HEK293T (cell line): ENCODE measurements around the gene PRR7.

Source experiments
- CTCF ChIA-PET: fragments of 350-600 bp; formaldehyde crosslinking; extraction: SDS; loops from one replicate; lab custom pipeline; 2021; ENCODE audit warnings: antibody characterized with exemption, inconsistent platforms; lab: Yijun Ruan, JAX
- POLR2A ChIA-PET: fragments of 350-600 bp; formaldehyde crosslinking; extraction: SDS; loops from one replicate; lab custom pipeline; 2020; ENCODE audit warnings: antibody characterized with exemption, inconsistent platforms; lab: Yijun Ruan, JAX
- DNase-seq: peaks from one replicate; pipeline ENCODE4 v3.0.0; 2012; ENCODE audit warnings: mixed read lengths; ENCODE audit errors: extremely low spot score
- ARNT ChIP-seq: fragments of 450-650 bp; IDR thresholded peaks from 2 replicates; pipeline ENCODE4 v1.6.1; 2017; ENCODE audit warnings: mild to moderate bottlenecking
- BHLHE40 ChIP-seq: fragments of 450-650 bp; IDR thresholded peaks from 2 replicates; pipeline ENCODE4 v1.6.1; 2016; ENCODE audit warnings: mild to moderate bottlenecking, moderate library complexity, borderline replicate concordance
- CTBP1 ChIP-seq: fragments of 450-650 bp; IDR thresholded peaks from 2 replicates; pipeline ENCODE4 v1.6.1; 2016; ENCODE audit warnings: borderline replicate concordance
- ELF4 ChIP-seq: fragments of 450-650 bp; IDR thresholded peaks from 2 replicates; pipeline ENCODE4 v1.6.1; 2017; ENCODE audit warnings: antibody characterized with exemption
- FOXA1 ChIP-seq: fragments of 450-650 bp; IDR thresholded peaks from 2 replicates; pipeline ENCODE4 v1.6.1; 2016; ENCODE audit warnings: mild to moderate bottlenecking
- FOXK2 ChIP-seq: fragments of 450-650 bp; IDR thresholded peaks from 2 replicates; pipeline ENCODE4 v1.6.1; 2016; ENCODE audit warnings: mild to moderate bottlenecking
- FOXM1 ChIP-seq: fragments of 450-650 bp; IDR thresholded peaks from 2 replicates; pipeline ENCODE4 v1.6.1; 2017; ENCODE audit warnings: mild to moderate bottlenecking, borderline replicate concordance
- HDGF ChIP-seq: fragments of 450-650 bp; IDR thresholded peaks from 2 replicates; pipeline ENCODE4 v1.6.1; 2017; ENCODE audit warnings: antibody characterized with exemption, borderline replicate concordance
- L3MBTL2 ChIP-seq: fragments of 450-650 bp; conservative IDR thresholded peaks from 2 replicates; pipeline ENCODE4 v1.6.1; 2016; ENCODE audit warnings: mild to moderate bottlenecking
- LEF1 ChIP-seq: fragments of 450-650 bp; IDR thresholded peaks from 2 replicates; pipeline ENCODE4 v1.6.1; 2017; ENCODE audit warnings: mild to moderate bottlenecking, borderline replicate concordance
- NFRKB ChIP-seq: fragments of 450-650 bp; IDR thresholded peaks from 2 replicates; pipeline ENCODE4 v1.6.1; 2016; ENCODE audit warnings: mild to moderate bottlenecking, moderate library complexity
- SP1 ChIP-seq: fragments of 450-650 bp; IDR thresholded peaks from 2 replicates; pipeline ENCODE4 v1.6.1; 2017
- SUZ12 ChIP-seq: fragments of 450-650 bp; IDR thresholded peaks from 2 replicates; pipeline ENCODE4 v1.6.1; 2016; ENCODE audit warnings: mild to moderate bottlenecking
- TARDBP ChIP-seq: fragments of 450-650 bp; IDR thresholded peaks from 2 replicates; pipeline ENCODE4 v1.6.1; 2016
- ZNF384 ChIP-seq: fragments of 450-650 bp; IDR thresholded peaks from 2 replicates; pipeline ENCODE4 v1.6.1; 2016
- TF ChIP-seq, protein P1 (sequence below): fragments of 450-650 bp; IDR thresholded peaks from 2 replicates; pipeline ENCODE4 v1.6.1; 2016

The PRR7 gene

DNA sequence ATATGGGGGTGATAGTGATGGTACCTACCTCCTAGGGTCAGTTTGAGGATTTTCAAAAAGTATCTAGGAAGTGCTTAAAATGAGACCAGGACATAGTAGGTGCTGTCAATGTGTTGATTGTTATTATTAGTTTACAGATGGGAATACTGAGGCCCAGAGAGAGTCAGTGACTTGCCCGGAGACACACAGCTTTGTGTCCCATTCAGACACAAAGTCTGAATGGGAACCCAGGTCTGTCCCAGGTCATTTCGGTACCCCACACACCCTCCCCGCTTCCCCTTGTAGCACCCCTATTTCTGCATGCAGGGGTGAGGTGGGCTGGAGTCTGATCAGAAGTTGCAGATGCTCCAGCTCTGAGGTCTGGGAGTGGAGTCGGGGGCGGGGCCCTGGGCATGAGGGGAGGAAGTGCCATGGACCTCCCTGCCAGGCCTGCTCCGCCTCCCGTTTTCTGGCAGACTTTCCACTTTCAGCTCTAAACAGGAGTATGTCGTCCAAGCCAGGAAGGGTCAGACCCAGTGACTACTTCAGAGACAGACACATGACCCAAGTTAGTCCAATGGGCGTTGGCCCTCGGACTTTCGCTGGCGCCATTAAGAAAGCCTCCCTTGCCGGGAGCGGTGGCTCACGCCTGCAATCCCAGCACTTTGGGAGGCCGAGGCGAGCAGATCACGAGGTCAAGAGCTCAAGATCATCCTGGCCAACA is 30.1 kb downstream of the PRR7 start:
- ChIA-PET CTCF (interaction anchor here (1.5 to 1.9 kb wide), 2 partner anchors 24 to 106 kb away, joined by 4 to 5 read pairs; no protein-coding TSS in a partner anchor), POLR2A (interaction anchor here (1.0 to 2.1 kb wide), 4 partner anchors 19 to 40 kb away, joined by 4 to 6 read pairs (median 5); partner anchors contain the start of genes DDX41 and PDLIM7)
- no peak for TF ChIP-seq ELF4
- no peak for DNase-seq

DNA sequence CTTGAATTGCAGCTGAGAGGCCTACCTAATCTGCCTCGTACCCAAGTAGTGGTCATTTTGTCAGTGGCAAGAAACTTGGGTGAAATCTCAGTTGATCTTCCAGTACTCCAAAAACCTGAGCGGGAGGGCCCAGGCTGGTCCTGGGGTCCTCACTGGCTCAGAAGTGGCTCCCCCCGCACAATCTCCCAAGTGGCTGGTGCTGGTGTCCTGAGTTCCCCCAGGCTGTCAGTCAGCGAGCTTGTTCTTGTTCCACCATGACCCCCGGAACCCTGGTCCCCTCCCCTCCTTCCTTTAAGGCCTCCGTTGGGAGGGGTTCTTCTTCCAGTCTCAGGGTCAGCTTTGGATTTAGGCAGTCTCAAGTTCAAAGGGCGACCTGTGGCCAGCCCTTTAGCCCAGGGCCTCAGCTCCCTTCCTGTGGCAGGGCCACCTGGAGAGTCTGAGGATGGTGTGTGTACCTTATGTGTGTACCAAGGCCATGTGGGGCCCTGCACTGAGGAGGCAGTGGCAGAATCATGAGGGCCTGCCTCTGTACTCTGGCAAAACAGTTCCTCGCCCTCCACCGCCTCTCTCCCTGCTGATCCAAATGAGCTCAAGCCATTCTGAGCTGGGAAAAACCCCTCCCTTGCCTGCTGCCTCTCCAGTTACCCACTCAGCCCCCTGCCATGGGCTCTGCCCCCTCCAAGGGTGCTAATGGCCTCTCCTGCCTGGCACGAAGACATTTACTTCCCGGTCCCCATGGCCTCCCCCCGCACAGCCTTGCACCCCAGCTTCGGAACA is 31.3 kb downstream of the PRR7 start:
- CTCF ChIA-PET, result interaction anchor here (1.8 to 1.9 kb wide), 2 partner anchors 13 to 107 kb away, joined by 4 to 5 read pairs; no protein-coding TSS in a partner anchor

DNA sequence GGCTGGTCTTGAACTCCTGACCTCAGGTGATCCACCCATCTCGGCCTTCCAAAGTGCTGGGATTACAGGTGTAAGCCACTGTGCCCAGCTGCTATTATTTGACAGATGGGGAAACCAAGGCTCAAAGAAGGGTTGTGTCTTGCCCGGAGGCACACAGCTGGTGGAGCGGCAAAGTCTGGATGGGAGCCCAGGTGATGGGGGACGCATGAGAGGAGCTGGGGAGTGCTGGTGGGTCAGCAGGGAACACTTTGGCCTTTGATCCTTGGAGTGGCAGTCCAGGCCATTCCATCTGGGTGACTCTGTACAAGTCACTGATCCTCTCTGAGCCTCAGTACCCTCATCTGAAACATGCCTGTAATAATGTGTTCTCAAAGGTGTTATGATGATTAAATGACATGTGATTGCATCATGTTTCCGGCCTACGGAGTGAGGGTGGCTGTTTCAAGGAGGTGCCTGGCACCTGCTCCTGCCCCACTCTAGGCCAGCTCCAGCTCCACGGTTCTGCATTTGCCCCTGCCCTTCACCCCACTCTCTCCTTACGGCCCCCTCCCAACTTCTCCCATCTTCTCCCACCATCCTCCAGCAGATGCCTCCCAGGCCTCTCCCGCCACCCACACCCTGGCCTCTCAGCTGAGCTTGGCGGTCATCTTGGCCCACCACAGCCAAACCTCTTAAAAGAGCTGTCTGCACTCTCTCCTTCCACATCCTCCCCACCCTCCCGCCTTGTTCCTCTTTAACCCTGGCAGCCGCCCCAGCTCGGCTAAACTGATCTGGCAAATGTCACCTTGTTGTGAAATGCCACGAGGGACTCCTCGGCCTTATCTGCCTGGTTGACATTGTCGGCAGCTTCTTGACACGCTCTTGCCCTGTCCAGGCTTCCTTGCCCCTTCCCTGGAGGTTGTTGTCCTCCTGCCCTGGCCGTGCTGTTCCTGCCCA is 32.4 kb downstream of the PRR7 start:
- POLR2A ChIA-PET, result interaction anchor here (1.1 to 1.2 kb wide), 2 partner anchors 9 to 725 kb away, joined by 3 to 4 read pairs; partner anchors contain the start of gene HNRNPAB
- DNase-seq, result no peak
- CTCF ChIA-PET, result interaction anchor here (1.8 kb wide), 1 partner anchor 12 kb away, joined by 4 read pairs; no protein-coding TSS in a partner anchor
- TF ChIP-seq NFRKB (no peak), FOXM1 (no peak), L3MBTL2 (no peak), TARDBP (no peak), CTBP1 (no peak), SUZ12 (no peak), ELF4 (no peak), ARNT (no peak), FOXK2 (no peak), BHLHE40 (no peak), ZNF384 (no peak)
- TF ChIP-seq, protein P1, sequence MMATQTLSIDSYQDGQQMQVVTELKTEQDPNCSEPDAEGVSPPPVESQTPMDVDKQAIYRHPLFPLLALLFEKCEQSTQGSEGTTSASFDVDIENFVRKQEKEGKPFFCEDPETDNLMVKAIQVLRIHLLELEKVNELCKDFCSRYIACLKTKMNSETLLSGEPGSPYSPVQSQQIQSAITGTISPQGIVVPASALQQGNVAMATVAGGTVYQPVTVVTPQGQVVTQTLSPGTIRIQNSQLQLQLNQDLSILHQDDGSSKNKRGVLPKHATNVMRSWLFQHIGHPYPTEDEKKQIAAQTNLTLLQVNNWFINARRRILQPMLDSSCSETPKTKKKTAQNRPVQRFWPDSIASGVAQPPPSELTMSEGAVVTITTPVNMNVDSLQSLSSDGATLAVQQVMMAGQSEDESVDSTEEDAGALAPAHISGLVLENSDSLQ, result no peak

More for the DNA sequence above, 31.3 kb downstream of the PRR7 start:
- TF ChIP-seq, protein P1, result no peak
- TF ChIP-seq TARDBP (no peak), SP1 (no peak), ZNF384 (no peak), CTBP1 (no peak), NFRKB (no peak), FOXK2 (no peak), ARNT (no peak)
- no peak for DNase-seq
- POLR2A ChIA-PET, result interaction anchor here (1.1 to 1.7 kb wide), 4 partner anchors 10 to 726 kb away, joined by 3 to 6 read pairs (median 4); partner anchors contain the start of genes HNRNPAB and PDLIM7

DNA sequence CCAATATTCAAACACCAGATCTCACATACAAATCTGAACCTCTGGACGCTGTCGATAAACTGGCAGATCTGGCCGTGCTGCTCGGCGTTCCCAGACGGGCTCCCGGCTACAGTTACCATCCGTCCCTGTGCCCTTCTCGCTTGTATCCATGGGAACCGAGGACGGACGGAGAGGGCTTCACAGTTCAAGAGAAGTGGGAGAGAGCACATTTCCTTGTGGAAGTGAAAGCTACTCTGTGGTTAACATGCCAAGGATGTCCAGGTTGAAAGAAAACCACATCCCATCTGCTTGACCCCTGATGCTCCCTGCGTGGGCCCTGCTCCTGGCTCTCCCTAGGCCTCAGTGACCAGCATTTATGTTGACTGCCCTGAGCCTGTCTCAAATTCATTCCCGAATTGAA is 33.2 kb downstream of the PRR7 start:
- ChIA-PET CTCF (no interaction called here), POLR2A (no interaction called here)
- TF ChIP-seq LEF1, result no peak
- TF ChIP-seq SP1, result no peak
- TF ChIP-seq HDGF, result no peak
- TF ChIP-seq FOXA1, result no peak
- no peak for TF ChIP-seq CTBP1
- TF ChIP-seq BHLHE40, result no peak
- no peak for TF ChIP-seq SUZ12
- no peak for TF ChIP-seq FOXK2
- no peak for TF ChIP-seq ARNT
- no peak for TF ChIP-seq L3MBTL2
- TF ChIP-seq ZNF384, result no peak
- TF ChIP-seq, protein P1, result no peak
- TF ChIP-seq TARDBP, result no peak
- no peak for TF ChIP-seq FOXM1
- no peak for TF ChIP-seq NFRKB
- TF ChIP-seq ELF4, result no peak
- DNase-seq, result no peak

DNA sequence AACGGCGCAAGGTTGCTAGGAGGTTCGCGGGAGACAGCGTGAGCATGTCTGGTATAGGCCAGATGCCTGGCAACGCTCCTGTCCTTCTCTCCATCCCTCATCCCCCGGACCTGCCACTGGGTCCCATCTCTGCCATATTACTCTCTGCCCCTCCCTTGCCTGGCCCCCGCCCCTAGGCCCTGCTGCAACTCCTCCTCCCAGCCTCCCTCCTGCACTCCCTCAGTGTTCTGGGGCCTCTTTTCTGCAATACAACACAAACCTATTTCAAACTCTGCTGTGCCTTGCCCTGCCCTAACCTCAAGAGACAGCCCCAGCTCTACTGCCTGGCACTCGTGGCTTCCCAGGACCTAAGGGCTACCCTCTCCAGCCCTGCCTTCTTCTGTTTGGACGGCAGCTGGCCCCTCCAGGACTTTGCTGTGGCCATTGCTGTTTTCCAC is 35.8 kb downstream of the PRR7 start:
- DNase-seq, result no peak
- CTCF ChIA-PET, result no interaction called here
- TF ChIP-seq SP1, result no peak
- TF ChIP-seq ELF4, result no peak
- no peak for TF ChIP-seq HDGF
- TF ChIP-seq FOXA1, result no peak
- no peak for TF ChIP-seq BHLHE40
- no peak for TF ChIP-seq ARNT
- TF ChIP-seq NFRKB, result no peak
- TF ChIP-seq CTBP1, result no peak
- TF ChIP-seq, protein P1, result no peak
- no peak for TF ChIP-seq TARDBP
- no peak for TF ChIP-seq LEF1
- TF ChIP-seq L3MBTL2, result no peak
- no peak for TF ChIP-seq FOXK2
- TF ChIP-seq SUZ12, result no peak
- TF ChIP-seq ZNF384, result no peak
- no peak for TF ChIP-seq FOXM1
- POLR2A ChIA-PET, result no interaction called here
